Chondrocyte (in vitro differentiated cells): ENCODE results near the gene DCN. TPM values are rescaled to one million over a fixed set of nuclear protein-coding genes. Genes with fewer than 3 reads are reported as not detected.
"Not testable (repeated sequence)": the region's sequence is repeated elsewhere in the genome, so short reads cannot be mapped to it uniquely, and the experiment has no call there.

Experiments used
- DNase-seq: peaks from one replicate; pipeline ENCODE4 v3.0.0; 2021; ENCODE audit warnings: mixed read lengths, low spot score
- H3K27ac Mint-ChIP-seq: one replicate; pipeline ENCODE4 v1.8.0; 2021; ENCODE audit warnings: mild to moderate bottlenecking, moderate library complexity, mixed read lengths; ENCODE audit not compliant: unreplicated experiment
- H3K27me3 Mint-ChIP-seq: 2 replicates; pipeline ENCODE4 v1.8.0; 2021; ENCODE audit warnings: low read depth, mixed read lengths
- H3K36me3 Mint-ChIP-seq: 2 replicates; pipeline ENCODE4 v1.8.0; 2021; ENCODE audit warnings: low read depth, mixed read lengths
- H3K4me1 Mint-ChIP-seq: 2 replicates; pipeline ENCODE4 v1.8.0; 2021; ENCODE audit warnings: low read depth, mild to moderate bottlenecking, mixed read lengths
- H3K4me3 Mint-ChIP-seq: one replicate; pipeline ENCODE4 v1.8.0; 2021; ENCODE audit warnings: mild to moderate bottlenecking, moderate library complexity, mixed read lengths; ENCODE audit not compliant: unreplicated experiment
- H3K9me3 Mint-ChIP-seq: 2 replicates; pipeline ENCODE4 v1.8.0; 2021; ENCODE audit warnings: low read depth, mixed read lengths
- CTCF ChIP-seq: fragments of 200-600 bp; sonication (generic); IDR thresholded peaks from 2 replicates; pipeline ENCODE4 v1.5.0; 2021; ENCODE audit warnings: antibody characterized with exemption, mild to moderate bottlenecking, moderate library complexity
- total RNA-seq: library from RNA; stranded (reverse); gene quantifications from 3 replicates; pipeline ENCODE4 v1.2.1, GENCODE V29; 2021

DCN gene
- total RNA-seq, 1 donor from 2014 or later, result 723 TPM

- Mint-ChIP-seq H3K36me3 (peaks cover 3% of the 10 kb centered on the region), H3K27me3 (no peaks in the 10 kb centered on the region), H3K9me3 (peaks cover 11% of the 10 kb centered on the region), H3K4me1 (peaks cover 42% of the 10 kb centered on the region), H3K4me3 (no peak overlapping the region), H3K27ac (no peak overlapping the region)
- no peak for DNase-seq
- no peak for TF ChIP-seq CTCF
Measured at GRCh38 chr12:91211866-91212265, 29.2 kb upstream of the DCN start.

- peaks cover 11% of the 10 kb centered on the region for H3K9me3 Mint-ChIP-seq
- no peak for DNase-seq
- TF ChIP-seq CTCF, result no peak
Measured at GRCh38 chr12:91210618-91211017, 28.0 kb upstream of the DCN start.

GRCh38 chr12:91210144-91210543 is 27.5 kb upstream of the DCN start:
- no peak for TF ChIP-seq CTCF
- H3K27ac Mint-ChIP-seq, result no peak overlapping the region

More at GRCh38 chr12:91210618-91211017, 28.0 kb upstream of the DCN start:
- Mint-ChIP-seq H3K4me3 (no peak overlapping the region), H3K36me3 (peaks cover 3% of the 10 kb centered on the region), H3K27ac (no peak overlapping the region), H3K4me1 (peaks cover 37% of the 10 kb centered on the region), H3K27me3 (no peaks in the 10 kb centered on the region)

GRCh38 chr12:91207301-91207700 is 24.7 kb upstream of the DCN start:
- H3K4me1 Mint-ChIP-seq, result peaks cover 34% of the 10 kb centered on the region

More at GRCh38 chr12:91210144-91210543, 27.5 kb upstream of the DCN start:
- H3K4me3 Mint-ChIP-seq, result no peak overlapping the region
- H3K4me1 Mint-ChIP-seq, result peaks cover 37% of the 10 kb centered on the region
- peaks cover 3% of the 10 kb centered on the region for H3K36me3 Mint-ChIP-seq
- no peaks in the 10 kb centered on the region for H3K27me3 Mint-ChIP-seq
- H3K9me3 Mint-ChIP-seq, result peaks cover 11% of the 10 kb centered on the region
- no peak for DNase-seq

GRCh38 chr12:91205811-91206210 is 23.2 kb upstream of the DCN start:
- no peak for TF ChIP-seq CTCF
- Mint-ChIP-seq H3K4me3 (no peak overlapping the region), H3K27me3 (no peaks in the 10 kb centered on the region), H3K36me3 (peaks cover 3% of the 10 kb centered on the region), H3K4me1 (peaks cover 21% of the 10 kb centered on the region), H3K27ac (peak overlapping the region; percentile 8), H3K9me3 (peaks cover 11% of the 10 kb centered on the region)
- DNase-seq, result no peak

More at GRCh38 chr12:91207301-91207700, 24.7 kb upstream of the DCN start:
- not testable (repeated sequence) for H3K27me3 Mint-ChIP-seq, H3K4me3 Mint-ChIP-seq, H3K27ac Mint-ChIP-seq, DNase-seq, H3K36me3 Mint-ChIP-seq
- H3K9me3 Mint-ChIP-seq, result peaks cover 11% of the 10 kb centered on the region

GRCh38 chr12:91204421-91204820 is 21.8 kb upstream of the DCN start:
- TF ChIP-seq CTCF, result no peak
- H3K4me1 Mint-ChIP-seq, result peaks cover 17% of the 10 kb centered on the region
- H3K27ac Mint-ChIP-seq, result no peak overlapping the region
- DNase-seq, result no peak
- peaks cover 13% of the 10 kb centered on the region for H3K9me3 Mint-ChIP-seq
- peaks cover 5% of the 10 kb centered on the region for H3K36me3 Mint-ChIP-seq
- H3K4me3 Mint-ChIP-seq, result no peak overlapping the region
- no peaks in the 10 kb centered on the region for H3K27me3 Mint-ChIP-seq
